Heart left ventricle (tissue), 13 donors: ENCODE data around the gene COL26A1.

ENCODE experiments used
- POLR2A ChIP-seq, 2 donors: fragments of 450-650 bp; IDR thresholded peaks; one replicate each; pipeline ENCODE4 v1.6.1; 2017; ENCODE audit warnings: antibody characterized with exemption in 2 of 2, mild to moderate bottlenecking in 2 of 2, moderate library complexity in 2 of 2
- TF ChIP-seq, protein P1 (sequence below), 12 donors: fragments of 200-600 bp; sonication (generic) in 4 of 12; IDR thresholded peaks; one replicate each; pipeline versions ENCODE4 v1.5.0 to v1.8.0; 2018 to 2022; ENCODE audit warnings: antibody characterized with exemption in 12 of 12, mild to moderate bottlenecking in 5 of 12
- donor health status: ischemic (EF 13 %, LVEDD 7.1; RV severe dilation, severe dysfunction).
- donor health status: DM: no; HTN: yes; CAD: no.
- donor health status: DM: no; HTN: no; CAD: no.
- donor health status: ischemic (EF 25% LVEDD 6.9; RV normal size, moderate dysfunction).
- donor health status: ischemic (EF 25% LVEDD 5.7; RV mildly dilated, moderate dysfunction).
- donor health status: ischemic (EF 35%, LVEDD 5.7; RV mildly dilated, moderate dysfunction).
- donor health status: nonischemic (EF 11% LVEDD 7.7; RV severe dilation, severe dysfunction).
- donor health status: DM: yes; HTN: yes; CAD: no.
- donor health status: PGD.
- donor health status: ischemic (EF 29% LVEDD 5.4; RV normal size, mild dysfunction).
- donor health status: nonischemic (EF 23%, LVEDD 6.1; RV moderate dilation, normal function).

DNA sequence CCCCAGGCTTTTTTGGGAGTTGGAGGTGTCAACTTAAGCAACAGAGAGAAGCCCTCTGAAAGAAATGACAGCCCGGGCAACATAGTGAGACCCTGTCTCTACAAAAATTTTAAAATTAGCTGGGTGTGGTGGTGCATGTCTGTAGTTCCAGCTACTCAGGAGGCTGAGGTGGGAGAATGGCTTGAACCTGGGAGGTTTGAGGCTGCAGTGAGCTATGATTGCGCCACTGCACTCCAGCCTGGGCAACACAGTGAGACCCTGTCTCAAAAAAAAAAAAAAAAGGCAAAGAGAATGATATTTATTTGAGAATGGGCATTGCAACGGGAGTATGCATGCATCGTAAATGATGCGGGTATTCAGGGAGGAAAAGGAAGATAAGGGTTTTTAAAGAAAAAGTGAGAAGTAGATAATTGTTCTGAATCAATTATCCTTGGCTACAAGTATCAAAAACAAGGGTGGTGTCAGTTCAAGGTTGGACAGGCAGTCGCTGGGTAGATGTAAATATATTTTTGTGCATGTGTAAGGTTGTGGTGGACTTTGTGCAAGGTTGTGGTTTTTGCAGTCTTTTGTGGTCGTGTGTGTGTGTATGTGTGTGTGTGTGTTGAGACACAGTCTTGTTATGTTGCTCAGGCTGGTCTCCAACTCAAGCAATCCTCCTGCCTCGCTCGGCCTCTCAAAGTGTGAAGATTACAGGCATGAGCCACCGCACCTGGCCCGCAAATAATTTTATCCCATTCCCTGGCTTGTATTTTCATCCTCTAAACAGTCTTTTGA, 65.6 kb downstream of the COL26A1 start:
- TF ChIP-seq, protein P1, sequence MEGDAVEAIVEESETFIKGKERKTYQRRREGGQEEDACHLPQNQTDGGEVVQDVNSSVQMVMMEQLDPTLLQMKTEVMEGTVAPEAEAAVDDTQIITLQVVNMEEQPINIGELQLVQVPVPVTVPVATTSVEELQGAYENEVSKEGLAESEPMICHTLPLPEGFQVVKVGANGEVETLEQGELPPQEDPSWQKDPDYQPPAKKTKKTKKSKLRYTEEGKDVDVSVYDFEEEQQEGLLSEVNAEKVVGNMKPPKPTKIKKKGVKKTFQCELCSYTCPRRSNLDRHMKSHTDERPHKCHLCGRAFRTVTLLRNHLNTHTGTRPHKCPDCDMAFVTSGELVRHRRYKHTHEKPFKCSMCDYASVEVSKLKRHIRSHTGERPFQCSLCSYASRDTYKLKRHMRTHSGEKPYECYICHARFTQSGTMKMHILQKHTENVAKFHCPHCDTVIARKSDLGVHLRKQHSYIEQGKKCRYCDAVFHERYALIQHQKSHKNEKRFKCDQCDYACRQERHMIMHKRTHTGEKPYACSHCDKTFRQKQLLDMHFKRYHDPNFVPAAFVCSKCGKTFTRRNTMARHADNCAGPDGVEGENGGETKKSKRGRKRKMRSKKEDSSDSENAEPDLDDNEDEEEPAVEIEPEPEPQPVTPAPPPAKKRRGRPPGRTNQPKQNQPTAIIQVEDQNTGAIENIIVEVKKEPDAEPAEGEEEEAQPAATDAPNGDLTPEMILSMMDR (IDR thresholded peaks at IDR 0.05), result no peak
- no peak for TF ChIP-seq POLR2A (IDR thresholded peaks at IDR 0.05)
